HG03095 (cell line): ENCODE data around the gene DEFB113.

ENCODE experiments used
- ATAC-seq: cut with Tn5 transposase; IDR thresholded peaks from one replicate; pipeline ENCODE4 v1.9.1; 2021; ENCODE audit warnings: moderate library complexity; ENCODE audit not compliant: unreplicated experiment

Gene DEFB113

DNA sequence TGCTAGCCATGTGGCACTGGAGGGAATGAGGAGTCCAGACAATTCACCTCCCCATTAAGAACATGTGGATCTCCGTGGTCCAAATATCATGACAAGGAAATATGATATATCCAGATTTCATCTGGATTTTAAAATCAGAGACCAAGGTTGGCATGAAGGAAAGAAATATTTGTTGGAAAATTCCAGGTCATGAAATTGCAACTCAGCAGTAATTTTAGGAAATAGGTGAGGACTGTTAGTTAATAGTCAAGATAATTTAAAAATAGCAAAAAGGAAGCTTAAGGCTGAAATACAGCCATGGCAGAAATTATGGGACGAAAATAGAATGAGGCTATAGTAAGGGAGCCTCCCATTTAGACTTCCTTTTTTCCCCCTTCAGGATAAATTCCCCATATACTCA is 32.4 kb downstream of the DEFB113 start:
- ATAC-seq = no peak

DNA sequence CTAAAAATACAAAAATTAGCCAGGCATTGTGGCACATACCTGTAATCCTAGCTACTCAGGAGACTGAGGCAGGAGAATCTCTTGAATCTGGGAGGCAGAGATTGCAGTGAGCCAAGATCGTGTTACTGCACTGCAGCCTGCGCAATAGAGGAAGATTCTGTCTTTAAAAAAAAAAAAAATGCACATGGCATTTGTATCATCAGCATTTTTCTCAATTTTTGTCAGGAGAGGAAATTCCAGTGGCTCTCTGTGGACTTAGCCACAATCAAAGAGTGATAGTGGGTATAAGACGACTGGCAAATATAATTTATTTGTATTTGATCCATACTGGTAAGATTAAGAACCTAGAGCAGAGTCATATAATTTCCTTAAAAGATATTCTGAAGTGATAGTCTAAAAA is 34.0 kb downstream of the DEFB113 start:
- no peak for ATAC-seq

DNA sequence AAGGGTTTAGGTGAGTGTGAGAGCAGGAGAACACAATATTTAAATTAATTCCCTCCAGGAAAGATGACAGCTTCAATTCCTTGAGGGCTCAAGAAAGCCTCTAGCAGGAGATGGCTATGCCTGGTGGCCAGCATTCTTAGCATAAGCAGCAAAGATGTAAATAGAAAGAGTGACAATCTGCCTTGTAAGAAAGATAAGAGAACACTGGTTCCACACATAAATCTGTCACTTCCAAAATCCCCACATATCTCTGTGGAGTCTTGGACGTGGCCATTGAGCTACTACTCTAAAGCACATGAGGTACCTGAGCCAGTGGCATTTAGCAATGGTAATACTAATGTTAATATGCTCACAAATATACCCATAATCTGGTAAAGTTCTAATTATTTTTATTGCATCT is 34.7 kb downstream of the DEFB113 start:
- ATAC-seq = no peak

DNA sequence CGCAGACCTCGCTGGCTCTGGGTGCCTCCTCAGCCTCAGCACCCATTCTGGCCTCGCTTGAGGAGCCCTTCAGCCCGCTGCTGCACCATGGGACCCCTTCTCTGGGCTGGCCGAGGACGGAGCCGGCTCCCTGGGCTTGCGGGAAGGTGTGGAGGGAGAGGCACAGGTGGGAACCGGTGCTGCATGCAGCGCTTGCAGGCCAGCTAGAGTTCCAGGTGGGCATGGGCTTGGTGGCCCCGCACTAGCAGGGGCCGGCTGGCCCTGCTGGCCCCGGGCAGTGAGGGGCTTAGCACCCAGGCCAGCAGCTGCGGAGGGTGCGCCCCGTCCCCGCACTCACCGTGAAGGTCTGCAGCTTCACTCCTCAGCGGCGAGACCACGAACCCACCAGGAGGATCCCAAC is 35.9 kb downstream of the DEFB113 start:
- ATAC-seq = no peak

DNA sequence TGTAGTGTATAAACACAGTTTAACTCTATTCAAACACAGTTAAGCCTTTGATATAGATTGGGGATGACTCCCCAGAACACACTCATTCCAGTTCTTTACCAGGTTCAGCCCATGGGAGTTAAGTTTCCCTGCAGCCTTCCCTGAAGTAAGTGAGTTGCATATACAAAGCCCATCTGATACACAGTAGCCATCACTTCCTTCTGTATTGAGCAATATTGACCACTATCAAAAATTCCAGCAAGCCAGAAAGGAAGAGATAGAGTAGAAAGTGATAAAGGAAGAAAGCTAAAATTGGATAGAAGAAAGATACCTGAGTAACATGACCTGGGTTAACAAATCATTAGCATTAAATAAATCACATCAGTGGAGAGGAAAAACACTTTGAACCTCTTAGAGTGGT is 40.1 kb downstream of the DEFB113 start:
- ATAC-seq = no peak

DNA sequence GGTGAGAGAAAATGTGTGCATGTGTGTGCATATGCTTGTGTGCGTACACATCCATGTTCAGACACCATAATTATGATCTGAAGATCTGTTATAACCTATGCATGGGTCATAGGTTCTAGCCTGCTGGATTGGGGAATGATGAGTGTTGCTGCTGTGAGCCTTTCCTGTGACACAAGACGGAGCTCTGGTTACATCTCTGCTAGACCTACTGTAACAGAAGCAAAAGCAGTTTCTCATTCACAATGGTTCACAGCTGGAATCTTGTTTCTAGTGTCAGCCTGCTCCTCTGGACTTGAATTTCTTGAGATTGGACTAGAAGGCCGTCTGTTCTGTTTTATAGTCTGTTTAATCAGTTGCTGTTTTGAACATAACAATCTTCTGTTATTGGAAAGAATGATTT is 45.6 kb downstream of the DEFB113 start:
- ATAC-seq = no peak

DNA sequence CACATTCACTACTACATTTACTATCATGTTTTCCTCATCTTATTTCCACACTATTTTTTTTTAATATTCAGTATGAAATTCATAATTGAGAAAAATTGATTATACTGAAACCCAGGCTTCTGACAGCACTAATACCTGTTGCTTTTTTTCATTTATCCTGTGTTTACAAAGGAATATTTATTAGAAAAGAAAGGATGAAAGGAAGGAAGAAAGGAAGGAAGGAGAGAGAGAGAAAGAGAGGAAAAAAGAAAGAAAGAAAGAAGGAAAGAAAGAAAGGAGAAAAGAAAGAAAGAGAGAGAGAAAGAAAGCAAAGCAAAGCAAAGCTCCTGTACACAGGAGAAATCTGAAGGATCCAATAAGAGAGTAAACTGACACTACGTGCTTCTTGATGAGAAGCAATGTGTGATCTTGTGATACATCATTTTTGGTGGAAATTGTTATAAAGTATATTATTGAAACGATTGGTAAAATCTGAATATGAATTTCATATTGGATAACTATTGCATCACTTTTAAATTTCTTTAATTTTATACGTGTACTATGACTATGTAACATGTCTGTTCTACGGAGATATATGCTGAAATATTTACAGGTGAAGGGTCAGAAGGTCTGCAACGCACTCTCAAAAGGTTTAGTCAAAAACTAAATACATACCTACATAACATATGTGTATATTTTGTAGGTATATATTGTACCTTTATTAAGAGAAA is 49.3 kb downstream of the DEFB113 start:
- ATAC-seq = no peak

DNA sequence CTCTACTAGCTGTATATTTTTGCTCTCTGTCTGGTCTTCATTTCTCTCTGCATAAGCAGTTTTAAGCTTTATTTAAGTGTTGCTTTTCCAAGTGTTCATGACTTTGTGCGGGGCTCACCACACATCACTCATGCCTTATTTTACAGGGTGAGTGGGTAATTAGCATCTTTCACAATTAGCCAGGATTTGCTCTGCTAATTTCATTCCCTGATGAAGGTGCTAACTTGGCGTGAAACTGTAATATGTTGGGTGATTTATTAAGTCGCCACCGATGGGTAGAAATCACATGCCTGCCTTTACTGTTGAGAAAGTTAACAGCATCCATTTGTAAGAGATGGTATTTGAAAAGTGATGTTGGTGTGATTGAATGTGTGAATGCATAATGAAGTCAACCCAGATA is 50.2 kb downstream of the DEFB113 start:
- no peak for ATAC-seq

DNA sequence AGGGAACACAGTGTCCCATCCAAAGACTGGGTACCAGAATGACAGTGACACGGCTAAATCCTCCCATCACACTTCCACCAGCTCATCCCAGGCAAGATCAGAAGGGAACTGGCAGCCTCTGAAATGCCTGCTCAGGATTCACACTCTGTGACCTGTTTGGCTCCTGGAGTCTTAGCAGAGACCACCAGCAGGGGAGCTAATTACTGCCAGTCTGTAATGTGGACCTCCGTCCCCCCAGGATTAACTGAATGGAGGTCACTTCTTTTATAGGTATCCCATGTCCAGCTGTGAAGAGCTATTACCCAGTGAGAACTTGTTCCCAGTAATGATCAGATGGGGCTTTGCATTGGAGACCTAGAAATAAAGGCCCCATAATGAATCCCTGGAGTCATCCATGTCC is 50.6 kb downstream of the DEFB113 start:
- ATAC-seq = no peak
